SKM-1 treated with dmso at 0.1 percent for 144 hours (cell line): ENCODE data around the gene SLX4IP.

Source experiments
- DNase-seq: peaks from one replicate; lab custom pipeline; 2025; ENCODE audit not compliant: unreplicated experiment; lab: John Stamatoyannopoulos, UW

SLX4IP gene

GRCh38 chr20:10465135-10465534, 30.0 kb downstream of the SLX4IP start:
- DNase-seq, result no peak

- DNase-seq, result no peak
These were observed 31.2 kb downstream of the SLX4IP start for GRCh38 chr20:10466325-10466724.

- DNase-seq, result no peak
These were observed 31.8 kb downstream of the SLX4IP start for GRCh38 chr20:10466855-10467254.

- DNase-seq, result no peak
These were observed 32.7 kb downstream of the SLX4IP start for GRCh38 chr20:10467681-10468339.

GRCh38 chr20:10468340-10468845, 33.3 kb downstream of the SLX4IP start:
- DNase-seq, result no peak

- no peak for DNase-seq
These were observed 34.0 kb downstream of the SLX4IP start for GRCh38 chr20:10469056-10469455.

- peak; percentile 18 for DNase-seq
These were observed 34.5 kb downstream of the SLX4IP start for GRCh38 chr20:10469599-10469998.

GRCh38 chr20:10470276-10470675, 35.2 kb downstream of the SLX4IP start:
- no peak for DNase-seq

GRCh38 chr20:10472871-10473270, 37.8 kb downstream of the SLX4IP start:
- no peak for DNase-seq

GRCh38 chr20:10474606-10475184, 39.6 kb downstream of the SLX4IP start:
- DNase-seq, result peak; percentile 13

GRCh38 chr20:10475225-10475624, 40.1 kb downstream of the SLX4IP start:
- DNase-seq, result no peak

- DNase-seq, result no peak
These were observed 41.2 kb downstream of the SLX4IP start for GRCh38 chr20:10476319-10476724.

GRCh38 chr20:10478205-10478604, 43.1 kb downstream of the SLX4IP start:
- no peak for DNase-seq

- DNase-seq, result no peak
These were observed 43.8 kb downstream of the SLX4IP start for GRCh38 chr20:10478930-10479329.

GRCh38 chr20:10481676-10482075, 46.6 kb downstream of the SLX4IP start:
- no peak for DNase-seq

- DNase-seq, result no peak
These were observed 48.6 kb downstream of the SLX4IP start for GRCh38 chr20:10483691-10484090.

- no peak for DNase-seq
These were observed 52.3 kb downstream of the SLX4IP start for GRCh38 chr20:10487142-10488136.

GRCh38 chr20:10488534-10488933, 53.4 kb downstream of the SLX4IP start:
- no peak for DNase-seq

- no peak for DNase-seq
These were observed 54.7 kb downstream of the SLX4IP start for GRCh38 chr20:10489853-10490252.

GRCh38 chr20:10490257-10490656, 55.2 kb downstream of the SLX4IP start:
- DNase-seq, result no peak

GRCh38 chr20:10490706-10491105, 55.6 kb downstream of the SLX4IP start:
- no peak for DNase-seq

GRCh38 chr20:10492065-10492464, 57.0 kb downstream of the SLX4IP start:
- no peak for DNase-seq
